Measurements from ENCODE around the gene CDKAL1. TPM values are rescaled to one million over a fixed set of nuclear protein-coding genes. Genes with fewer than 3 reads are reported as not detected.

The CDKAL1 gene
- total and polyA plus RNA-seq, 2 of the 8 experiments (the other 6 are each of a cell fraction or from before 2014, with no cell fraction given) = 8.4 to 24.6 TPM

- no peak for TF ChIP-seq CHD7 (IDR thresholded peaks at IDR 0.05; ENCODE audit: insufficient replicate concordance, low read length)
- TF ChIP-seq FOSL1 (IDR thresholded peaks at IDR 0.05; ENCODE audit: insufficient read depth, low read depth, low read length) = no peak
- no peak for TF ChIP-seq BCL11A (IDR thresholded peaks at IDR 0.05; ENCODE audit: low read depth in 2 of 2, low read length in 2 of 2)
- TF ChIP-seq, protein P1, sequence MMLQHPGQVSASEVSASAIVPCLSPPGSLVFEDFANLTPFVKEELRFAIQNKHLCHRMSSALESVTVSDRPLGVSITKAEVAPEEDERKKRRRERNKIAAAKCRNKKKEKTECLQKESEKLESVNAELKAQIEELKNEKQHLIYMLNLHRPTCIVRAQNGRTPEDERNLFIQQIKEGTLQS (IDR thresholded peaks at IDR 0.05; ENCODE audit: insufficient read depth, low read depth, low read length) = no peak
- TF ChIP-seq TAF7 (optimal IDR thresholded peaks at IDR 0.05; ENCODE audit: borderline replicate concordance, low read depth, low read length) = no peak
- no peak for TF ChIP-seq TAF1 (IDR thresholded peaks at IDR 0.05; ENCODE audit: low read depth, low read length)
- TF ChIP-seq RFX5 (IDR thresholded peaks at IDR 0.05; ENCODE audit: borderline replicate concordance, low read depth, low read length) = no peak
- TF ChIP-seq KDM1A (IDR thresholded peaks at IDR 0.05; ENCODE audit: borderline replicate concordance, low read length) = no peak
- TF ChIP-seq POU5F1 (IDR thresholded peaks at IDR 0.05; ENCODE audit: low read depth, low read length) = no peak
- no peak for TF ChIP-seq ASH2L (IDR thresholded peaks at IDR 0.05; ENCODE audit: low read length)
- no peak for TF ChIP-seq JUND (IDR thresholded peaks at IDR 0.05; ENCODE audit: low read length)
- no peak for TF ChIP-seq SUZ12 (IDR thresholded peaks at IDR 0.05; ENCODE audit: low read length)
Observed at GRCh38 chr6:20747991-20748390, 213.7 kb downstream of the CDKAL1 start (continued).

Measured in H1 (cell line).